Endothelial cell of umbilical vein (primary cell): ENCODE measurements around the gene EHD1. TPM values are rescaled to one million over a fixed set of nuclear protein-coding genes. Genes with fewer than 3 reads are reported as not detected.

ENCODE experiments used
- BruUV-seq: library from RNA; stranded (reverse); fragments of 400-500 nt; replicated peaks from 2 replicates; lab custom pipeline; 2021; lab: Mats Ljungman, UMichigan
- CTCF ChIA-PET: fragments of 300-600, 350-600 bp; sonication (Branson Sonifier 250); formaldehyde crosslinking; loops from one replicate; lab custom pipeline; 2021; ENCODE audit warnings: antibody characterized with exemption, inconsistent platforms; lab: Charles Lee
- POLR2A ChIA-PET: fragments of 300-600, 350-600 bp; sonication (Branson Sonifier 250); formaldehyde crosslinking; loops from one replicate; lab custom pipeline; 2021; ENCODE audit warnings: antibody characterized with exemption, inconsistent platforms; lab: Charles Lee
- DNase-seq: peaks from one replicate; pipeline ENCODE4 v3.0.0-alpha.2; 2011; ENCODE audit warnings: low read depth, low spot score
- FAIRE-seq: peaks from 2 replicates; lab custom pipeline; 2011; peaks lifted over from hg19 to GRCh38; lab: Jason Lieb, UNC
- H2AFZ ChIP-seq: 2 replicates; pipeline ENCODE4 v1.6.0; 2012; ENCODE audit warnings: low read depth, low read length, control low read depth, inconsistent platforms
- H3K27ac ChIP-seq: 2 replicates; pipeline ENCODE4 v1.5.1; 2011; ENCODE audit warnings: low read depth, mild to moderate bottlenecking, control low read depth, low read length, moderate library complexity; ENCODE audit not compliant: insufficient read depth
- H3K27me3 ChIP-seq, 2 experiments: 2 replicates each; pipeline versions ENCODE4 v1.6.0 to v1.6.1; 2011; ENCODE audit warnings: low read length in 2 of 2, mixed read lengths in 1 of 2; ENCODE audit not compliant: control insufficient read depth in 2 of 2, insufficient read depth in 2 of 2
- H3K36me3 ChIP-seq, 2 experiments: 2 replicates in 1 of 2; 3 replicates in 1 of 2; pipeline ENCODE4 v1.5.1; 2011; ENCODE audit warnings: low read length in 2 of 2, mild to moderate bottlenecking in 1 of 2, moderate library complexity in 1 of 2; ENCODE audit not compliant: control insufficient read depth in 2 of 2, insufficient read depth in 2 of 2; ENCODE audit errors: extremely low read depth in 1 of 2
- H3K4me1 ChIP-seq: 3 replicates; pipeline ENCODE4 v1.5.1; 2011; ENCODE audit warnings: mild to moderate bottlenecking, low read length; ENCODE audit not compliant: control insufficient read depth, insufficient read depth; ENCODE audit errors: extremely low read depth
- H3K4me2 ChIP-seq: 2 replicates; pipeline ENCODE4 v1.6.1; 2011; ENCODE audit warnings: low read length, control low read depth, mixed read lengths; ENCODE audit not compliant: insufficient read depth
- H3K4me3 ChIP-seq, 3 experiments: fragments of 200-600 bp in 1 of 3; sonication (generic), shearing (Covaris generic) in 1 of 3; replicated peaks in 1 of 3; 2 replicates each; pipeline ENCODE4 v1.5.1; 2011 to 2016; ENCODE audit warnings: control low read depth in 3 of 3, low read length in 3 of 3, mild to moderate bottlenecking in 2 of 3, inconsistent platforms in 1 of 3, low read depth in 1 of 3, moderate library complexity in 1 of 3; ENCODE audit not compliant: insufficient read depth in 1 of 3
- H3K79me2 ChIP-seq: 2 replicates; pipeline ENCODE4 v1.6.0; 2012; ENCODE audit warnings: low read length, inconsistent platforms; ENCODE audit not compliant: control insufficient read depth, insufficient read depth
- H3K9ac ChIP-seq: replicated peaks from 2 replicates; pipeline ENCODE3; 2011; ENCODE audit warnings: low read length, control low read depth; ENCODE audit not compliant: insufficient read depth; ENCODE audit errors: extremely low read depth
- H3K9me1 ChIP-seq: replicated peaks from 3 replicates; pipeline ENCODE4 v1.6.0; 2011; ENCODE audit warnings: mild to moderate bottlenecking, low read length; ENCODE audit not compliant: control insufficient read depth, insufficient read depth; ENCODE audit errors: extremely low read depth
- H3K9me3 ChIP-seq: replicated peaks from 2 replicates; pipeline ENCODE4 v1.5.1; 2012; ENCODE audit warnings: low read length, inconsistent platforms; ENCODE audit not compliant: control insufficient read depth, insufficient read depth
- H4K20me1 ChIP-seq: replicated peaks from 2 replicates; pipeline ENCODE3; 2011; ENCODE audit warnings: mild to moderate bottlenecking, low read length; ENCODE audit not compliant: control insufficient read depth, insufficient read depth; ENCODE audit errors: extremely low read depth
- CTCF ChIP-seq, 2 donors: IDR thresholded peaks; 1 replicate in 1 of 2; 2 replicates in 1 of 2; pipeline ENCODE4 v1.5.1; 2011; ENCODE audit warnings: low read length in 2 of 2, mild to moderate bottlenecking in 2 of 2, moderate library complexity in 2 of 2, control low read depth in 1 of 2, inconsistent platforms in 1 of 2, low read depth in 1 of 2; ENCODE audit not compliant: insufficient read depth in 1 of 2; ENCODE audit errors: extremely low read depth in 1 of 2
- EZH2 ChIP-seq: IDR thresholded peaks from 2 replicates; pipeline ENCODE4 v1.6.1; 2012; ENCODE audit warnings: borderline replicate concordance, low read depth, mild to moderate bottlenecking, moderate library complexity, low read length, inconsistent platforms; ENCODE audit not compliant: severe bottlenecking
- FOS ChIP-seq: IDR thresholded peaks from 2 replicates; pipeline ENCODE4 v1.6.1; 2011; ENCODE audit warnings: mild to moderate bottlenecking, low read length, moderate library complexity, borderline replicate concordance; ENCODE audit not compliant: insufficient read depth
- GATA2 ChIP-seq: IDR thresholded peaks from 2 replicates; pipeline ENCODE4 v1.7.0; 2011; ENCODE audit warnings: low read depth, mild to moderate bottlenecking, moderate library complexity, mixed read lengths, low read length; ENCODE audit not compliant: insufficient read length, insufficient read depth
- JUN ChIP-seq: IDR thresholded peaks from 2 replicates; pipeline ENCODE4 v1.6.1; 2011; ENCODE audit warnings: borderline replicate concordance, low read depth; ENCODE audit not compliant: insufficient read length, insufficient read depth
- MAX ChIP-seq: IDR thresholded peaks from 2 replicates; pipeline ENCODE4 v1.6.1; 2011; ENCODE audit not compliant: insufficient read depth, insufficient read length
- MYC ChIP-seq: IDR thresholded peaks from one replicate; pipeline ENCODE4 v1.6.1; 2011; ENCODE audit warnings: mild to moderate bottlenecking, low read depth, low read length
- POLR2A ChIP-seq: IDR thresholded peaks from 2 replicates; pipeline ENCODE4 v1.6.1; 2012; ENCODE audit warnings: low read depth, mild to moderate bottlenecking, control low read depth, low read length
- POLR2AphosphoS5 ChIP-seq: IDR thresholded peaks from 2 replicates; pipeline ENCODE4 v1.6.1; 2012; ENCODE audit warnings: low read depth, mild to moderate bottlenecking, control low read depth, low read length, moderate library complexity; ENCODE audit not compliant: insufficient read depth
- dilution Hi-C: fragments of 300-500 bp; cut with MboI; formaldehyde crosslinking; loops from one replicate; pipeline ENCODE4 v1.15.0; 2019; ENCODE audit warnings: low sequenced_read_pairs; ENCODE audit not compliant: extremely low pct_ligation_motif_present
- intact Hi-C: fragments of 100-400 bp; cut with micrococcal nuclease; formaldehyde crosslinking; loops from one replicate; pipeline ENCODE4 v1.10.0; 2022
- polyA plus RNA-seq, 4 experiments: library from polyadenylated mRNA; depleted of rRNA in 3 of 4; stranded (reverse) in 3 of 4; unstranded in 1 of 4; fragments of >200 nt; gene quantifications; 2 replicates each; pipeline versions ENCODE4 v1.2.1 to v1.2.3, GENCODE V29; 2011 to 2012; ENCODE audit warnings: missing spikeins in 1 of 4
- total RNA-seq: library from RNA; stranded (reverse); gene quantifications from 2 replicates; pipeline ENCODE4 v1.2.3, GENCODE V29; 2021

EHD1 gene
- total and polyA plus RNA-seq, 2 donors (not counting 3 experiments of a cell fraction or from before 2014, with no cell fraction given) = 109 to 136 TPM

- H3K9ac ChIP-seq = no peak overlapping the region
- no peaks in the 10 kb centered on the region for H3K9me3 ChIP-seq
- no peaks in the 10 kb centered on the region for H3K9me1 ChIP-seq
- no peaks in the 10 kb centered on the region for H3K27me3 ChIP-seq
- CTCF ChIA-PET = interaction anchor here (1.3 to 3.8 kb wide), 2 partner anchors 7 to 49 kb away, joined by 6 to 18 read pairs; partner anchors contain the start of gene CDC42BPG
- POLR2A ChIA-PET = no interaction called here
- no peak overlapping the region for H2AFZ ChIP-seq
- BruUV-seq = no TSS peak
- H3K79me2 ChIP-seq = no peaks in the 10 kb centered on the region
- H4K20me1 ChIP-seq = no peaks in the 10 kb centered on the region
- no peaks in the 10 kb centered on the region for H3K4me1 ChIP-seq
- dilution Hi-C loops (no loop called here), intact Hi-C loops (no loop called here)
- TF ChIP-seq GATA2 = no peak
- TF ChIP-seq POLR2A = no peak
- no peak for TF ChIP-seq MYC
- TF ChIP-seq POLR2AphosphoS5 = no peak
- no peak for TF ChIP-seq MAX
- no peak for TF ChIP-seq FOS
- no peak for TF ChIP-seq JUN
- TF ChIP-seq CTCF (IDR thresholded peaks at IDR 0.05; ENCODE audit: extremely low read depth in 1 of 2, insufficient read depth in 1 of 2, low read depth in 1 of 2, low read length in 2 of 2) = no peak
- TF ChIP-seq EZH2 = no peak
- H3K27ac ChIP-seq = no peak overlapping the region
- no peak overlapping the region for H3K4me2 ChIP-seq
- DNase-seq (no peak), FAIRE-seq (no peak)
- H3K36me3 ChIP-seq = no peaks in the 10 kb centered on the region
- H3K4me3 ChIP-seq = no peak overlapping the region
These were observed 41.9 kb downstream of the EHD1 start for GRCh38 chr11:64836448-64837072.
